Astrocyte (in vitro differentiated cells and primary cell): Measurements from ENCODE around the gene TSPAN15. TPM values are rescaled to one million over a fixed set of nuclear protein-coding genes. Genes with fewer than 3 reads are reported as not detected.

Source experiments
- DNase-seq: peaks from one replicate; pipeline ENCODE4 v3.0.0-alpha.2; 2010; ENCODE audit warnings: low read depth
- FAIRE-seq: peaks from 2 replicates; lab custom pipeline; 2011; peaks lifted over from hg19 to GRCh38; lab: Jason Lieb, UNC
- H2AFZ ChIP-seq: 2 replicates; pipeline ENCODE4 v1.6.0; 2012; ENCODE audit warnings: low read depth, low read length, inconsistent platforms
- H3K27ac ChIP-seq: 2 replicates; pipeline ENCODE4 v1.5.1; 2011; ENCODE audit warnings: low read depth, low read length, inconsistent platforms
- H3K27me3 ChIP-seq: 2 replicates; pipeline ENCODE4 v1.6.0; 2011; ENCODE audit warnings: low read length, inconsistent platforms; ENCODE audit not compliant: insufficient read depth
- H3K36me3 ChIP-seq: 2 replicates; pipeline ENCODE4 v1.5.1; 2011; ENCODE audit warnings: low read length, inconsistent platforms; ENCODE audit not compliant: insufficient read depth
- H3K4me1 ChIP-seq: 2 replicates; pipeline ENCODE4 v1.5.1; 2011; ENCODE audit warnings: low read length, inconsistent platforms; ENCODE audit not compliant: insufficient read depth
- H3K4me2 ChIP-seq: 2 replicates; pipeline ENCODE4 v1.6.0; 2012; ENCODE audit warnings: low read length, inconsistent platforms
- H3K4me3 ChIP-seq: 2 replicates; pipeline ENCODE4 v1.5.1; 2011; ENCODE audit warnings: low read depth, mild to moderate bottlenecking, low read length, inconsistent platforms; ENCODE audit not compliant: insufficient read depth
- H3K79me2 ChIP-seq: 2 replicates; pipeline ENCODE4 v1.6.0; 2012; ENCODE audit warnings: mild to moderate bottlenecking, low read length, inconsistent platforms; ENCODE audit not compliant: insufficient read depth
- H3K9ac ChIP-seq: 2 replicates; pipeline ENCODE4 v1.6.0; 2012; ENCODE audit warnings: mild to moderate bottlenecking, low read length, inconsistent platforms
- H3K9me3 ChIP-seq: 2 replicates; pipeline ENCODE4 v1.5.1; 2012; ENCODE audit warnings: low read depth, mild to moderate bottlenecking, low read length, inconsistent platforms; ENCODE audit not compliant: insufficient read depth
- H4K20me1 ChIP-seq: 2 replicates; pipeline ENCODE4 v1.6.0; 2012; ENCODE audit warnings: low read length, inconsistent platforms; ENCODE audit not compliant: insufficient read depth
- H3K27ac Mint-ChIP-seq: one replicate; pipeline ENCODE4 v1.8.0; 2021; ENCODE audit warnings: mild to moderate bottlenecking, mixed read lengths; ENCODE audit not compliant: unreplicated experiment
- H3K27me3 Mint-ChIP-seq: one replicate; pipeline ENCODE4 v1.8.0; 2021; ENCODE audit warnings: low read depth, mixed read lengths; ENCODE audit not compliant: unreplicated experiment
- H3K36me3 Mint-ChIP-seq: one replicate; pipeline ENCODE4 v1.8.0; 2021; ENCODE audit warnings: low read depth, mixed read lengths; ENCODE audit not compliant: unreplicated experiment
- H3K4me1 Mint-ChIP-seq: one replicate; pipeline ENCODE4 v1.8.0; 2021; ENCODE audit warnings: low read depth, mixed read lengths; ENCODE audit not compliant: unreplicated experiment
- H3K4me3 Mint-ChIP-seq: one replicate; pipeline ENCODE4 v1.8.0; 2021; ENCODE audit warnings: mild to moderate bottlenecking, moderate library complexity, mixed read lengths; ENCODE audit not compliant: unreplicated experiment
- H3K9me3 Mint-ChIP-seq: one replicate; pipeline ENCODE4 v1.8.0; 2021; ENCODE audit warnings: mild to moderate bottlenecking, mixed read lengths; ENCODE audit not compliant: unreplicated experiment
- EZH2 ChIP-seq: IDR thresholded peaks from 2 replicates; pipeline ENCODE4 v1.6.1; 2012; ENCODE audit warnings: mild to moderate bottlenecking, low read length, inconsistent platforms; ENCODE audit not compliant: insufficient read depth
- total RNA-seq: library from RNA; stranded (reverse); gene quantifications from 2 replicates; pipeline ENCODE4 v1.2.1, GENCODE V29; 2021
- TF ChIP-seq, protein P1 (sequence below): IDR thresholded peaks from 2 replicates; pipeline ENCODE4 v1.5.1; 2011; ENCODE audit warnings: low read depth, mild to moderate bottlenecking, inconsistent platforms, low read length, moderate library complexity; ENCODE audit not compliant: insufficient read depth

Gene TSPAN15
- total RNA-seq, 1 donor from 2014 or later: 9.4 TPM

DNA sequence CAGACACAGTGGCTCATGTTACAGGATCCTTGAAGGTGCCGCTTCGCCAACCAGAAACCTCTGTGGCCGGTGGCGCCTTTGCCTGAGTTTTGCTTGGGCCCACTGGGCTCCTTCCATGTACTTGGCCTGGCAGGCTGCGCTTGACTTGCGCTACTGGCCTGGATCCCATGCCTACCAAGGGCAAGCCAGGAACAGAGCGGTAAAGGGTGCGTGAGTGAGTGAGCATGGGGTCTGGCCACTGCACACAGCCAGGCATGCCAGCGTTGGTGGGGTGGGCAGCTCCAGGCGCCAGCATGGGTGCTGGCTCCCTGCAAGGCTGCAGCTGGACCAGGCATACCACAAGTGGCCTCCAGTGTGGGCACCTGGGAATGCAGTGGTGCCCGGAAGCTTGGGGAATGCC is 16.3 kb upstream of the TSPAN15 start:
- Mint-ChIP-seq H3K4me1 (peaks cover 4% of the 10 kb centered on the region), H3K27me3 (peaks cover 18% of the 10 kb centered on the region), H3K9me3 (peaks cover 5% of the 10 kb centered on the region), H3K4me3 (no peak overlapping the region), H3K27ac (no peak overlapping the region), H3K36me3 (no peaks in the 10 kb centered on the region)
- H3K27me3 ChIP-seq: peaks cover 4% of the 10 kb centered on the region
- H3K9me3 ChIP-seq: no peaks in the 10 kb centered on the region
- H3K27ac ChIP-seq: no peak overlapping the region
- no peak overlapping the region for H3K4me2 ChIP-seq
- H3K9ac ChIP-seq: no peak overlapping the region
- H3K36me3 ChIP-seq: no peaks in the 10 kb centered on the region
- no peak overlapping the region for H3K4me3 ChIP-seq
- DNase-seq (no peak), FAIRE-seq (no peak)
- TF ChIP-seq, protein P1, sequence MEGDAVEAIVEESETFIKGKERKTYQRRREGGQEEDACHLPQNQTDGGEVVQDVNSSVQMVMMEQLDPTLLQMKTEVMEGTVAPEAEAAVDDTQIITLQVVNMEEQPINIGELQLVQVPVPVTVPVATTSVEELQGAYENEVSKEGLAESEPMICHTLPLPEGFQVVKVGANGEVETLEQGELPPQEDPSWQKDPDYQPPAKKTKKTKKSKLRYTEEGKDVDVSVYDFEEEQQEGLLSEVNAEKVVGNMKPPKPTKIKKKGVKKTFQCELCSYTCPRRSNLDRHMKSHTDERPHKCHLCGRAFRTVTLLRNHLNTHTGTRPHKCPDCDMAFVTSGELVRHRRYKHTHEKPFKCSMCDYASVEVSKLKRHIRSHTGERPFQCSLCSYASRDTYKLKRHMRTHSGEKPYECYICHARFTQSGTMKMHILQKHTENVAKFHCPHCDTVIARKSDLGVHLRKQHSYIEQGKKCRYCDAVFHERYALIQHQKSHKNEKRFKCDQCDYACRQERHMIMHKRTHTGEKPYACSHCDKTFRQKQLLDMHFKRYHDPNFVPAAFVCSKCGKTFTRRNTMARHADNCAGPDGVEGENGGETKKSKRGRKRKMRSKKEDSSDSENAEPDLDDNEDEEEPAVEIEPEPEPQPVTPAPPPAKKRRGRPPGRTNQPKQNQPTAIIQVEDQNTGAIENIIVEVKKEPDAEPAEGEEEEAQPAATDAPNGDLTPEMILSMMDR: no peak
- no peak for TF ChIP-seq EZH2
- no peaks in the 10 kb centered on the region for H3K79me2 ChIP-seq
- peaks cover 5% of the 10 kb centered on the region for H3K4me1 ChIP-seq
- no peaks in the 10 kb centered on the region for H4K20me1 ChIP-seq
- H2AFZ ChIP-seq: no peak overlapping the region

DNA sequence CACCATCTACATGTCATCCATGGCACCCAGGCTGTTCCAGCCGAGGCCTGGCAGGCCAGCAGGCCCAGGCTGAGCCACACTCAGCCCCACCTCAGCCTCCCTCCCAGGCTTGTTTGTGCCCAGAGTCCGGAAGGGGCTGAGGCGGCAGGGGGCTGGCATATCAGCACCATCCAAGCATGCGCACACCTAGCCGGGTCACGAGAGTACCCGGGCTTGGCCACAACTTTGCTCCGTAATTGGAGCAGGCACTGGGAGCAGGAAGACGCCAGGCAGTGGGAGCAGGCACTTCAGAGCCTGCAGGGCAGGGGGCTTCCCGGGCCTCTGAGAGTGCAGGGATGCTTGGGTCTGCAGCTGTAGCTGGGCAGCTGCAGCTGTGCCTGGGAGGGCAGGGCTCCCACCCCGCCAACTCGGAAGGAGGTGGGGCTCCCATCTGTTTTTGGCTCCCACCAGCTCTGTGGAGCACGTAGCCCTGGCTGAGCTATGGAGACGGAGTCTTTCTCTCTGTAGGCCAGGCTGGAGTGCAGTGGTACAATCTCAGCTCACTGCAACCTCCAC is 15.2 kb upstream of the TSPAN15 start:
- no peak for TF ChIP-seq EZH2
- TF ChIP-seq, protein P1: no peak
- FAIRE-seq: no peak
- H3K4me2 ChIP-seq: no peak overlapping the region
- peaks cover 5% of the 10 kb centered on the region for H3K4me1 ChIP-seq
- no peak overlapping the region for H3K9ac ChIP-seq
- no peaks in the 10 kb centered on the region for H3K9me3 ChIP-seq
- no peaks in the 10 kb centered on the region for H3K36me3 ChIP-seq
- H3K27ac ChIP-seq: no peak overlapping the region
- DNase-seq: no peak
- no peak overlapping the region for H3K4me3 Mint-ChIP-seq
- no peak overlapping the region for H3K4me3 ChIP-seq
- H3K9me3 Mint-ChIP-seq: peaks cover 5% of the 10 kb centered on the region
- H3K36me3 Mint-ChIP-seq: no peaks in the 10 kb centered on the region
- no peaks in the 10 kb centered on the region for H3K79me2 ChIP-seq
- no peaks in the 10 kb centered on the region for H4K20me1 ChIP-seq
- no peak overlapping the region for H2AFZ ChIP-seq
- peaks cover 4% of the 10 kb centered on the region for H3K27me3 ChIP-seq
- H3K4me1 Mint-ChIP-seq: peaks cover 4% of the 10 kb centered on the region
- H3K27me3 Mint-ChIP-seq: peaks cover 18% of the 10 kb centered on the region
- no peak overlapping the region for H3K27ac Mint-ChIP-seq
